Astrocyte of the spinal cord (primary cell): ENCODE results near the gene MCAT.

Source experiments
- DNase-seq: peaks from one replicate; pipeline ENCODE4 v3.0.0; 2011; ENCODE audit warnings: low read depth, low spot score
- H3K4me3 ChIP-seq: 2 replicates; pipeline ENCODE4 v1.5.1; 2011; ENCODE audit warnings: low read depth, mild to moderate bottlenecking, low read length, moderate library complexity
- CTCF ChIP-seq: IDR thresholded peaks from 2 replicates; pipeline ENCODE4 v1.5.1; 2012; ENCODE audit warnings: low read depth, mild to moderate bottlenecking, low read length, inconsistent platforms
- in situ Hi-C: cut with HindIII; loops from 2 replicates; pipeline ENCODE4 v1.10.0; 2017; ENCODE audit warnings: low sequenced_read_pairs

MCAT gene

DNA sequence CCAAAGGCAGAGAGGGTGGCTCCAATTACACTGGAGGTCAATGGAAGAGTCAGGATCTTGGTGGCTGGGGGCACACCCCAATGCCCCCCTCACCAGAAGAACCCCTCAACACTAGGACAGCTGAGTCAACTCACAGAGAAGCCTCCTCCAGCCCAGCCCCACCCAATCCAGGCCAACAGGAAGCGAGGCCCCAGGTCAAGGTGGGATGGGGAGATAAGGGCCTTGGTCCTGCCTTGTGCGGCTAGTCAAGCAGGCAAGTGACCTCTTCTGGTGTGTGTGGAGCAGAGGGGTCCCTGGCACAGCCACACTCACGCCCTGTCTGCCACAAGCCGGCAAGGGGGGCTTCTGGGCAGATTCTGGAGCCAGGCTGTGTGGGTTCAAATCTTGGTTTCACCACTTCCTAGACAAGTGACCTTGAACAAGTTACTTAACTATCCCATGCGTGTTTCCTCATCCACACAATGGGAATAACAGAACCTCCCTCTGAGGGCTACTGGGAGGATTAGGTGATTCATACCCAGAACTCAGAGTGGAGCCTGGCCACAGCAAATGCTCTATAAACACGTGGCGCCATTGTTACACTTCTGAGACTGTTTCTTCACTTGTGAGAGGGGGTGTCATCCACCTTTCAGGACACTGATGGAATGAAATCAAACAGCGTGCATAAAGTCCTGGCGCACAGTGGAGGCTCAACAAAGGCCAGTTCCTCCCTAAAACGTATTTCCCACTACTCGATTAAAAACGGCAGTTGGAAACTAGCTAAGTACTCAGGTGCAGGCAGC lies 40.5 kb upstream of the MCAT start:
- H3K4me3 ChIP-seq, result no peak overlapping the region
- no peak for TF ChIP-seq CTCF
- in situ Hi-C loops, result no loop called here
- DNase-seq, result peak; percentile 45

DNA sequence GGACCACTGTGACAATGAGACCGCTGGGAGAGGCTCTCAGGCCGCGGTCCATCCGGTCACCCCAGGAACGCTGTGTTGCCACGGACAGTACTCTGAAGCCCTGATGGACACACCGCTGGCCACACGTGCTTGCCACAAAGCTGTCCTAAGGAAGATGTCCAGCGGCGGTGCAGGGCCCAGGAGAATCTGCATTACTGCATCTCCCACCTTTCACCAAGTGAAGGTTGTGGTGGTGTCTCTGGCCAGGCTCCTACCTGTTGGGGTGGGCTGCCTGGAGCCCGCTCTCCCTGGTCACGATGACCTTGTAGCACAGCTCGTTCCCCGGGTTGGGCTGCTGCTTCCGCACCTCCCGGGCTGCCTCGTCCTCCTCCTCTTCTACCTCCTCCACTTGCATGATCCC lies 39.5 kb upstream of the MCAT start:
- no peak for TF ChIP-seq CTCF
- in situ Hi-C loops, result no loop called here
- no peak overlapping the region for H3K4me3 ChIP-seq
- DNase-seq, result no peak

GRCh38 chr22:43182118-43182517 lies 38.9 kb upstream of the MCAT start:
- H3K4me3 ChIP-seq, result no peak overlapping the region
- DNase-seq, result no peak
- TF ChIP-seq CTCF, result no peak
- in situ Hi-C loops, result no loop called here

DNA sequence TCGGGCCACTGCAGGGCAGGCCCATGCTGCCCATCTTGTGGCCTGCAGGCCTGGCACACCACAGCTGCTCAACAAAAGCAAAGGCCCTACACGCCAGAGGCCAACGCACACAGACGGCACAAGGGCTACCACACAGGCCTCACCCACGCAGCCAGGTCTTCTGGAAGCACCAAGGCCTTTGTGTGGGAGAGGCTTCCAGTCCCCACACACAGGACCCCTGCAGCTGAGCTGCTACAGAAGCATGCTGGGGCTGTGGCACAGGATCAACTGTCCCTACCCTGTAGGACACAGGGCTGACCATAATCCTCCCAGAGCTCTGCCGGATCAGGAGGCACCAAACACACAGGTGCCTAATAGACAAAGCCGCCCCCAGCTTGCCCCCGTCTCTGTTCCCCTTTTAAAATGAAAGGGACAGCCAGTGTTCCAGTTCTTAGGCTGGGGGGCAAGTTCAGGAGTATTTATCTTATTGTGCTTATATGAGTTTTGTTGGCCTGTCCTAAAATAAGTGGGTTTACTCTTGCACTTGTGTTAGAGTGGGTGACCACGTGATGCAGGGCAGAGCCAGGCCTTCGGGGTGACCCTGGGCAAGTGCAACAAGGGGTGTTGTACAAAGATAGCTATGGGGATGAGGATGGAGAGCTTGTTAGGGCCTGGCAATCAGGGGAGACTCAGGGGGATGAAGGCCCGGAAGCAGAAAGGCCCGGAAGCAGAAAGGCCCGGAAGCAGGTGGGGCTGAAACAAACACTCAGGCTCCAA lies 38.3 kb upstream of the MCAT start:
- TF ChIP-seq CTCF, result no peak
- H3K4me3 ChIP-seq, result no peak overlapping the region
- no peak for DNase-seq
- in situ Hi-C loops, result no loop called here

DNA sequence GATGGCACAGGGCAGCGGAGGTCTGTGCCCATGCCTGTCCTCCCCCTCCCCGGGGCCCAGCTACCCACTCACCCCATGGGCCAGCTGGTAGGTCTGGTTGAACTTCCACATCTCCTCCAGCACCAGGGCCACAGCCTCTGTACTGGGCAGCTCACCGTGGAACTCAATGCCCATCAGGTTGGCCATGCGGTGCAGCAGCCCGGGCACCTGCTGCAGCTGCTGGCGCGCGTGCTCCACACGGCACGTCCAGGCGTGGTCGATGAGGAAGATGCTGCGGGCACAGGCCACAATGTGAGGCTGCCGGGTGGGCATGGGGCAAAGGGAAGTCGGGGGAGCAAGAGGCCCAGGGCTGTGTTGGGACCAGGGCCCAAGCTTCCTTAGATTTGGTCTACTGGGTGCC lies 37.5 kb upstream of the MCAT start:
- no peak overlapping the region for H3K4me3 ChIP-seq
- no peak for TF ChIP-seq CTCF

GRCh38 chr22:43179911-43180195 lies 36.7 kb upstream of the MCAT start:
- no peak overlapping the region for H3K4me3 ChIP-seq
- no peak for DNase-seq
- TF ChIP-seq CTCF, result no peak
- in situ Hi-C loops, result no loop called here

More for the DNA sequence above, 37.5 kb upstream of the MCAT start:
- in situ Hi-C loops, result no loop called here
- DNase-seq, result no peak
